HG02885 (cell line): ENCODE measurements around the gene TEX50.
"Not testable (repeated sequence)": the region's sequence is repeated elsewhere in the genome, so short reads cannot be mapped to it uniquely, and the experiment has no call there.

Experiments used
- ATAC-seq: cut with Tn5 transposase; IDR thresholded peaks from one replicate; pipeline ENCODE4 v1.9.1; 2021; ENCODE audit warnings: mild to moderate bottlenecking; ENCODE audit not compliant: unreplicated experiment, poor library complexity

The TEX50 gene

GRCh38 chr1:173635116-173635515 lies at the start of gene TEX50:
Gene TEX50, plus strand, starts transcription at chr1:173635338. Its CDS starts 184 bp downstream, at chr1:173635522.
- ATAC-seq = no peak

GRCh38 chr1:173590557-173590956 lies 44.6 kb upstream of the TEX50 start:
- ATAC-seq = no peak

GRCh38 chr1:173591138-173591537 lies 44.0 kb upstream of the TEX50 start:
- not testable (repeated sequence) for ATAC-seq

GRCh38 chr1:173596097-173596825 lies 38.9 kb upstream of the TEX50 start:
- ATAC-seq = no peak

GRCh38 chr1:173601588-173601987 lies 33.5 kb upstream of the TEX50 start:
- peak; percentile 83 for ATAC-seq

GRCh38 chr1:173603056-173603591 lies 32.0 kb upstream of the TEX50 start, which contains the start of gene SLC9C2:
Gene SLC9C2, minus strand, starts transcription at chr1:173603072. Its CDS starts 1,296 bp downstream, at chr1:173601776.
- no peak for ATAC-seq

GRCh38 chr1:173608503-173609216 lies 26.5 kb upstream of the TEX50 start:
- no peak for ATAC-seq

GRCh38 chr1:173613086-173613485 lies 22.1 kb upstream of the TEX50 start:
- not testable (repeated sequence) for ATAC-seq

- no peak for ATAC-seq
Observed at GRCh38 chr1:173616859-173617258, 18.3 kb upstream of the TEX50 start.

GRCh38 chr1:173627269-173627668 lies 7.9 kb upstream of the TEX50 start:
- no peak for ATAC-seq

GRCh38 chr1:173628888-173629287 lies 6.2 kb upstream of the TEX50 start:
- no peak for ATAC-seq

GRCh38 chr1:173637236-173638042 lies 2.3 kb downstream of the TEX50 start:
- ATAC-seq = not testable (repeated sequence)

GRCh38 chr1:173638043-173639021 lies 3.2 kb downstream of the TEX50 start:
- ATAC-seq = no peak

GRCh38 chr1:173639102-173639501 lies 4.0 kb downstream of the TEX50 start:
- ATAC-seq = no peak

GRCh38 chr1:173642450-173643139 lies 7.5 kb downstream of the TEX50 start:
- ATAC-seq = not testable (repeated sequence)

GRCh38 chr1:173646656-173647055 lies 11.5 kb downstream of the TEX50 start:
- ATAC-seq = no peak

GRCh38 chr1:173648880-173649605 lies 13.9 kb downstream of the TEX50 start:
- no peak for ATAC-seq

- no peak for ATAC-seq
Observed at GRCh38 chr1:173660306-173660705, 25.2 kb downstream of the TEX50 start.
